ENCODE results near the gene SORCS2.

GRCh38 chr4:7584098-7584497 lies 391.8 kb downstream of the SORCS2 start:
- TF ChIP-seq JUND (IDR thresholded peaks at IDR 0.05), result no peak
- no peak for TF ChIP-seq CTCF (IDR thresholded peaks at IDR 0.05)
- no peak for TF ChIP-seq MEF2A (IDR thresholded peaks at IDR 0.05; ENCODE audit: borderline replicate concordance, low read depth)
- TF ChIP-seq MAX (IDR thresholded peaks at IDR 0.05; ENCODE audit: low read depth), result no peak

All from SK-N-SH (cell line).